ENCODE measurements around the gene FNIP1. TPM values are rescaled to one million over a fixed set of nuclear protein-coding genes. Genes with fewer than 3 reads are reported as not detected.

The FNIP1 gene
- total RNA-seq, 1 donor from 2014 or later: 28.5 TPM

- Histone ChIP-seq H3K27ac (ENCODE audit: low read depth, low read length) (no peak overlapping the region), H3K9me3 (ENCODE audit: insufficient read depth, low read depth, low read length) (no peaks in the 10 kb centered on the region), H3K4me1 (ENCODE audit: insufficient read depth, low read length) (peaks cover 7% of the 10 kb centered on the region), H3K36me3 (ENCODE audit: insufficient read depth, low read length) (no peaks in the 10 kb centered on the region), H3K9ac (ENCODE audit: low read length) (no peak overlapping the region), H3K4me2 (ENCODE audit: low read length) (no peak overlapping the region), H3K79me2 (ENCODE audit: insufficient read depth, low read length) (peaks cover 79% of the 10 kb centered on the region), H3K27me3 (ENCODE audit: insufficient read depth, low read length) (no peaks in the 10 kb centered on the region), H4K20me1 (ENCODE audit: insufficient read depth, low read length) (peaks cover 27% of the 10 kb centered on the region), H2AFZ (ENCODE audit: low read depth, low read length) (no peak overlapping the region), H3K4me3 (ENCODE audit: insufficient read depth, low read depth, low read length) (no peak overlapping the region)
- no peak for TF ChIP-seq EZH2 (IDR thresholded peaks at IDR 0.05; ENCODE audit: insufficient read depth, low read length)
- TF ChIP-seq CTCF (IDR thresholded peaks at IDR 0.05; ENCODE audit: insufficient read depth, low read depth, low read length): no peak
- no peaks in the 10 kb centered on the region for H3K36me3 Mint-ChIP-seq (ENCODE audit: low read depth, unreplicated experiment)
- H3K27ac Mint-ChIP-seq (ENCODE audit: unreplicated experiment): no peak overlapping the region
- H3K4me1 Mint-ChIP-seq (ENCODE audit: low read depth, unreplicated experiment): peaks cover 28% of the 10 kb centered on the region
- FAIRE-seq (no peak), DNase-seq (ENCODE audit: low read depth) (no peak)
- no peaks in the 10 kb centered on the region for H3K27me3 Mint-ChIP-seq (ENCODE audit: low read depth, unreplicated experiment)
- H3K4me3 Mint-ChIP-seq (ENCODE audit: unreplicated experiment): no peak overlapping the region
- H3K9me3 Mint-ChIP-seq (ENCODE audit: unreplicated experiment): no peaks in the 10 kb centered on the region
These were observed 177.7 kb downstream of the FNIP1 start for GRCh38 chr5:131619102-131619501.

GRCh38 chr5:131617140-131617822, 179.5 kb downstream of the FNIP1 start:
- H3K36me3 ChIP-seq (ENCODE audit: insufficient read depth, low read length): no peaks in the 10 kb centered on the region
- H3K9me3 ChIP-seq (ENCODE audit: insufficient read depth, low read depth, low read length): no peaks in the 10 kb centered on the region
- DNase-seq (ENCODE audit: low read depth) (no peak), FAIRE-seq (no peak)
- no peaks in the 10 kb centered on the region for H3K36me3 Mint-ChIP-seq (ENCODE audit: low read depth, unreplicated experiment)
- H3K9ac ChIP-seq (ENCODE audit: low read length): no peak overlapping the region
- H3K4me3 Mint-ChIP-seq (ENCODE audit: unreplicated experiment): no peak overlapping the region
- H3K4me1 ChIP-seq (ENCODE audit: insufficient read depth, low read length): peaks cover 7% of the 10 kb centered on the region
- TF ChIP-seq EZH2 (IDR thresholded peaks at IDR 0.05; ENCODE audit: insufficient read depth, low read length) (no peak), CTCF (IDR thresholded peaks at IDR 0.05; ENCODE audit: insufficient read depth, low read depth, low read length) (no peak)
- H3K27ac ChIP-seq (ENCODE audit: low read depth, low read length): no peak overlapping the region
- no peak overlapping the region for H3K27ac Mint-ChIP-seq (ENCODE audit: unreplicated experiment)
- H3K9me3 Mint-ChIP-seq (ENCODE audit: unreplicated experiment): no peaks in the 10 kb centered on the region
- peaks cover 23% of the 10 kb centered on the region for H4K20me1 ChIP-seq (ENCODE audit: insufficient read depth, low read length)
- no peaks in the 10 kb centered on the region for H3K27me3 Mint-ChIP-seq (ENCODE audit: low read depth, unreplicated experiment)
- H3K27me3 ChIP-seq (ENCODE audit: insufficient read depth, low read length): no peaks in the 10 kb centered on the region
- H3K4me3 ChIP-seq (ENCODE audit: insufficient read depth, low read depth, low read length): no peak overlapping the region
- peaks cover 25% of the 10 kb centered on the region for H3K4me1 Mint-ChIP-seq (ENCODE audit: low read depth, unreplicated experiment)
- H2AFZ ChIP-seq (ENCODE audit: low read depth, low read length): no peak overlapping the region
- no peak overlapping the region for H3K4me2 ChIP-seq (ENCODE audit: low read length)
- H3K79me2 ChIP-seq (ENCODE audit: insufficient read depth, low read length): peaks cover 88% of the 10 kb centered on the region

- peaks cover 32% of the 10 kb centered on the region for H3K4me1 Mint-ChIP-seq (ENCODE audit: low read depth, unreplicated experiment)
- no peak for FAIRE-seq
These were observed 180.9 kb downstream of the FNIP1 start for GRCh38 chr5:131615957-131616356.

More at GRCh38 chr5:131615957-131616356, 180.9 kb downstream of the FNIP1 start:
- Histone ChIP-seq H3K36me3 (ENCODE audit: insufficient read depth, low read length) (no peaks in the 10 kb centered on the region), H3K9me3 (ENCODE audit: insufficient read depth, low read depth, low read length) (no peaks in the 10 kb centered on the region), H3K4me3 (ENCODE audit: insufficient read depth, low read depth, low read length) (no peak overlapping the region), H3K4me1 (ENCODE audit: insufficient read depth, low read length) (peaks cover 9% of the 10 kb centered on the region), H3K4me2 (ENCODE audit: low read length) (peak overlapping the region; percentile 51), H3K27me3 (ENCODE audit: insufficient read depth, low read length) (no peaks in the 10 kb centered on the region), H2AFZ (ENCODE audit: low read depth, low read length) (no peak overlapping the region), H4K20me1 (ENCODE audit: insufficient read depth, low read length) (peaks cover 18% of the 10 kb centered on the region), H3K27ac (ENCODE audit: low read depth, low read length) (no peak overlapping the region), H3K9ac (ENCODE audit: low read length) (no peak overlapping the region), H3K79me2 (ENCODE audit: insufficient read depth, low read length) (peaks cover 87% of the 10 kb centered on the region)
- no peak for DNase-seq (ENCODE audit: low read depth)
- no peak for TF ChIP-seq CTCF (IDR thresholded peaks at IDR 0.05; ENCODE audit: insufficient read depth, low read depth, low read length)
- TF ChIP-seq EZH2 (IDR thresholded peaks at IDR 0.05; ENCODE audit: insufficient read depth, low read length): no peak
- Mint-ChIP-seq H3K4me3 (ENCODE audit: unreplicated experiment) (no peak overlapping the region), H3K27ac (ENCODE audit: unreplicated experiment) (peak overlapping the region; percentile 4), H3K36me3 (ENCODE audit: low read depth, unreplicated experiment) (no peaks in the 10 kb centered on the region), H3K27me3 (ENCODE audit: low read depth, unreplicated experiment) (no peaks in the 10 kb centered on the region), H3K9me3 (ENCODE audit: unreplicated experiment) (no peaks in the 10 kb centered on the region)

Data from astrocyte (in vitro differentiated cells and primary cell).